H1 (cell line): Measurements from ENCODE around the gene REPS1. TPM values are rescaled to one million over a fixed set of nuclear protein-coding genes. Genes with fewer than 3 reads are reported as not detected.

ENCODE experiments used
- CBX8 ChIP-seq: fragments of 300-800, 300-1000 bp; sonication (generic); IDR thresholded peaks from 2 replicates; pipeline ENCODE4 v1.7.1; 2016; ENCODE audit warnings: low read depth, low read length, borderline replicate concordance
- CHD7 ChIP-seq: fragments of 300-600 bp; sonication (generic); IDR thresholded peaks from 2 replicates; pipeline ENCODE4 v1.7.1; 2012; ENCODE audit warnings: low read length, moderate library complexity, mild to moderate bottlenecking, inconsistent platforms; ENCODE audit not compliant: insufficient replicate concordance
- CTCF ChIP-seq, 3 experiments: IDR thresholded peaks; 1 replicate in 2 of 3; 2 replicates in 1 of 3; pipeline versions ENCODE4 v1.5.1 to v1.6.1; 2011; ENCODE audit warnings: low read length in 3 of 3, mild to moderate bottlenecking in 3 of 3, inconsistent platforms in 2 of 3, low read depth in 1 of 3, moderate library complexity in 1 of 3; ENCODE audit not compliant: insufficient read depth in 1 of 3; ENCODE audit errors: control extremely low read depth in 1 of 3
- EZH2 ChIP-seq: fragments of 200-600 bp; sonication (generic); IDR thresholded peaks from 2 replicates; pipeline ENCODE4 v1.7.1; 2012; ENCODE audit warnings: low read depth, mild to moderate bottlenecking, moderate library complexity, low read length, inconsistent platforms; ENCODE audit not compliant: severe bottlenecking
- GABPA ChIP-seq: IDR thresholded peaks from 2 replicates; pipeline ENCODE4 v1.6.1; 2011; ENCODE audit warnings: mild to moderate bottlenecking, low read length, moderate library complexity, borderline replicate concordance; ENCODE audit not compliant: insufficient read depth
- MAFK ChIP-seq: IDR thresholded peaks from 2 replicates; pipeline ENCODE4 v1.6.1; 2012; ENCODE audit warnings: low read depth, mild to moderate bottlenecking, improper control_type of control experiment, low read length
- RNF2 ChIP-seq: fragments of 200-900, 300-1000 bp; sonication (generic); IDR thresholded peaks from 2 replicates; pipeline ENCODE4 v1.7.1; 2016; ENCODE audit warnings: borderline replicate concordance, low read depth, mild to moderate bottlenecking, antibody characterized with exemption, low read length; ENCODE audit not compliant: poor library complexity, severe bottlenecking; ENCODE audit errors: missing control alignments
- SRF ChIP-seq: IDR thresholded peaks from 2 replicates; pipeline ENCODE4 v1.6.1; 2011; ENCODE audit warnings: mild to moderate bottlenecking, low read depth, low read length, moderate library complexity
- polyA plus RNA-seq, 7 experiments: library from polyadenylated mRNA; depleted of rRNA in 3 of 7; stranded (reverse) in 5 of 7; unstranded in 2 of 7; fragments of >200 nt in 5 of 7; fragments of 200-250 nt in 2 of 7; gene quantifications; 1 replicate in 5 of 7; 2 replicates in 1 of 7; 4 replicates in 1 of 7; pipeline versions ENCODE4 v1.2.1 to v1.2.3, GENCODE V29; 2011 to 2013; ENCODE audit warnings: missing spikeins in 2 of 7, mixed read lengths in 2 of 7
- total RNA-seq: library from RNA; stranded (reverse); fragmentation: NEBNext Ultra II Directional; extraction: Animal tissue kit (Norgen Biotek cat#: 25700); gene quantifications from 2 replicates; pipeline ENCODE4 v1.2.1, GENCODE V29; 2021

The REPS1 gene
- total and polyA plus RNA-seq, 2 of the 8 experiments (the other 6 are each of a cell fraction or from before 2014, with no cell fraction given): 52.1 to 68.9 TPM

GRCh38 chr6:138923561-138923960 is 64.5 kb downstream of the REPS1 start (continued):
- no peak for TF ChIP-seq CHD7
- no peak for TF ChIP-seq EZH2
- TF ChIP-seq RNF2: no peak
- TF ChIP-seq CTCF (IDR thresholded peaks at IDR 0.05; ENCODE audit: control extremely low read depth in 1 of 3, insufficient read depth in 1 of 3, low read depth in 1 of 3, low read length in 3 of 3): no peak
- TF ChIP-seq GABPA: no peak
- TF ChIP-seq SRF: no peak
- no peak for TF ChIP-seq MAFK
- no peak for TF ChIP-seq CBX8
